CD4-positive, alpha-beta T cell treated with Interleukin-6 at 100 ng/mL for 8 hours (primary cell): ENCODE data around the gene CREB3L1.

ENCODE experiments used
- DNase-seq: peaks from one replicate; pipeline ENCODE4 v3.0.0-alpha.2; 2020; ENCODE audit warnings: mixed read lengths, low spot score

Gene CREB3L1

GRCh38 chr11:46364056-46364455 is 86.6 kb downstream of the CREB3L1 start:
- DNase-seq: no peak

GRCh38 chr11:46364791-46365190 is 87.3 kb downstream of the CREB3L1 start:
- no peak for DNase-seq

- DNase-seq: no peak
Measured at GRCh38 chr11:46366260-46366659, 88.8 kb downstream of the CREB3L1 start.

GRCh38 chr11:46366661-46367161 is 89.2 kb downstream of the CREB3L1 start:
- DNase-seq: no peak

GRCh38 chr11:46367244-46367915 is 89.9 kb downstream of the CREB3L1 start:
- peak; percentile 75 for DNase-seq

GRCh38 chr11:46367916-46368267 is 90.4 kb downstream of the CREB3L1 start:
- DNase-seq: no peak

GRCh38 chr11:46369458-46370152 is 92.1 kb downstream of the CREB3L1 start:
- peak; percentile 41 for DNase-seq

GRCh38 chr11:46370253-46370652 is 92.8 kb downstream of the CREB3L1 start:
- no peak for DNase-seq
